Right lobe of liver (tissue), 6 donors: ENCODE results near the gene QRSL1. TPM values are rescaled to one million over a fixed set of nuclear protein-coding genes. Genes with fewer than 3 reads are reported as not detected.

Experiments used
- ATAC-seq, 4 donors: fragments of 200-7000 bp; cut with Tn5 transposase; one replicate each; pipeline ENCODE4 v1.9.1; 2020; ENCODE audit warnings: mild to moderate bottlenecking in 4 of 4, moderate library complexity in 4 of 4
- DNase-seq, 3 donors: peaks; one replicate each; pipeline ENCODE4 v3.0.0-alpha.2; 2020
- H3K27ac ChIP-seq, 3 donors: fragments of 200-600 bp; one replicate each; pipeline ENCODE4 v1.8.0; 2022
- H3K27me3 ChIP-seq, 2 donors: fragments of 200-600 bp; one replicate each; pipeline ENCODE4 v1.8.0; 2022
- H3K36me3 ChIP-seq, 4 donors: fragments of 200-600 bp; sonication (generic) in 1 of 4; one replicate each; pipeline versions ENCODE4 v1.5.1 to v1.8.0; 2017 to 2022; ENCODE audit warnings: control low read depth in 1 of 4
- H3K4me1 ChIP-seq, 4 donors: fragments of 200-600 bp; sonication (generic) in 1 of 4; one replicate each; pipeline versions ENCODE4 v1.5.1 to v1.8.0; 2017 to 2022; ENCODE audit warnings: control low read depth in 1 of 4
- H3K4me3 ChIP-seq, 3 donors: fragments of 200-600 bp; one replicate each; pipeline ENCODE4 v1.8.0; 2022
- H3K9me3 ChIP-seq, 4 donors: fragments of 200-600 bp; sonication (generic) in 1 of 4; one replicate each; pipeline versions ENCODE4 v1.5.1 to v1.8.0; 2017 to 2022; ENCODE audit warnings: control low read depth in 1 of 4
- CTCF ChIP-seq, 4 donors: fragments of 200-600 bp in 3 of 4; fragments of 450-650 bp in 1 of 4; IDR thresholded peaks; one replicate each; pipeline versions ENCODE4 v1.5.1 to v1.8.0; 2016 to 2022; ENCODE audit warnings: antibody characterized with exemption in 4 of 4, mild to moderate bottlenecking in 2 of 4
- POLR2A ChIP-seq: fragments of 450-650 bp; IDR thresholded peaks from one replicate; pipeline ENCODE4 v1.6.1; 2017; ENCODE audit warnings: antibody characterized with exemption, mild to moderate bottlenecking
- WGBS: methylation state at CpG from one replicate; pipeline ENCODE4 v1.1.6; 2018; ENCODE audit warnings: low coverage, low lambda C conversion rate; ENCODE audit not compliant: insufficient coverage; ENCODE audit errors: missing lambda C conversion rate; 5-methylcytosine and 5-hydroxymethylcytosine counted together
- intact Hi-C, 2 donors: fragments of 100-400 bp; cut with DNase I; formaldehyde crosslinking; loops; one replicate each; pipeline versions ENCODE4 v1.11.2 to v1.14.1; 2022
- total RNA-seq, 6 experiments: library from RNA; depleted of rRNA in 2 of 6; stranded (reverse); fragments of >200 nt in 2 of 6; fragmentation: NEBNext Ultra II Directional in 3 of 6; extraction: Animal tissue kit (Norgen Biotek cat#: 25700) in 3 of 6; gene quantifications; one replicate each; pipeline versions ENCODE4 v1.1.0 to v1.2.4, GENCODE V29; 2016 to 2023
- donor health status: DM: no; HTN: yes; CAD: no.
- donor health status: DM: no; HTN: no; CAD: no.
- donor health status: DM: no; HTN: no; CAD: no.
- donor health status: DM: no; HTN: yes; CAD: no.
- donor health status: DM: no; HTN: yes; CAD: no.

QRSL1 gene
- total RNA-seq, 6 experiments from 2014 or later = 6.0 to 8.8 (median 7.8) TPM

DNA sequence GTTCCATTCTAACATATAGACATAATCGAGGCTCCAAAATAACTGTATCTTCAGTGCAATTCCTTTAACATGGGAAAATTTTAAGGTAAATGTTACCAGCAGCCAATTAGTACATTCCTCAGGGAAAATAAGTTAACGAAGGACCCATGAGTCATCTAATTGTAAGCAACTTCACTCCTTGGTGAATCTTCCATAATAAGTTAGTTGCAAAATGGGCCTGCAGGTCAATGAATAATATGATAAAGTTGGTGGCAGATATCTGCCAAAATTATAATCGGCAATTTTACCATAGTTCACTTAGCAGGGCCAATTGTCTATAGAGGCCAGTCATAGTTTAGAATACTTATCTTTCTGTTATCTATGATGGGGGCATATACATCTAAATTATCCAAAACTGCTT is 42.3 kb downstream of the QRSL1 start:
- TF ChIP-seq POLR2A (no peak), CTCF (IDR thresholded peaks at IDR 0.05) (no peak)
- intact Hi-C loops = no loop called here
- Histone ChIP-seq H3K27me3 (no peaks in the 10 kb centered on the region), H3K27ac (no peak overlapping the region), H3K4me3 (no peak overlapping the region), H3K4me1 (no peaks in the 10 kb centered on the region), H3K36me3 (no peaks in the 10 kb centered on the region), H3K9me3 (no peaks in the 10 kb centered on the region)
- 81% methylated on average over 3 of the region's 3 CpGs for WGBS
- no peak for DNase-seq
- ATAC-seq = no peak

DNA sequence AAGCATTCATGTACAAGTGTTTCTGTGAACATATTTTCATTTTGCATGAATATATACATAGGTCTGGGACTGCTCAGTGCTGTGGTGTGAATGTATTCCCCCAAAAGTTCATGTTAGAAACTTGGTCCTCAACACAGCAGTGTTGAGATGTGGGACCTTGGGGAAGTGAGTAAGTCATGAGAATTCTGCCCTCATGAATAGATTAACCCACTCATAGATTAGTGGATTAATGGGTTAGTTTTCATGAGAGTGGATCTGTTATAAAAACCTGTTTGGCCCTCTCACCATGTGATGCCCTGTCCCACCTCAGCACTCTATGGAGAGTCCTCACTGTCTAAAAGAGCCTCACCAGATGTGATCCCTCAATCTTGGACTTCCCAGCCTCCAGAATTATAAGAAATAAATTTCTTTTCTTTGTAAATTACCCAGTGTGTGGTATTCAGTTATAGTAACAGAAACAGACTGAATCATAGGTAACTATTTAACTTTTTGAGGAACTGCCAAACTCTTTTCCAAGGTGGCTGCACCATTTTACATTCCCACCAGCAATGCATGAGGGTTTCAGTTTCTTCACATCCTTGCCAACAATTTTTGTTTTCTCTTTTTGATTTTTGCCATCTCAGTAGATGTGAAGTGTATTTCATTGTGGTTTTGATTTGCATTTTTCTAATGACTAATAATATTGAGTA is 45.3 kb downstream of the QRSL1 start:
- H3K27ac ChIP-seq = no peak overlapping the region
- no peaks in the 10 kb centered on the region for H3K9me3 ChIP-seq
- ATAC-seq (no peak), DNase-seq (no peak)
- H3K4me1 ChIP-seq = no peaks in the 10 kb centered on the region
- TF ChIP-seq CTCF (IDR thresholded peaks at IDR 0.05) (no peak), POLR2A (no peak)
- intact Hi-C loops = no loop called here
- H3K4me3 ChIP-seq = no peak overlapping the region
- H3K36me3 ChIP-seq = no peaks in the 10 kb centered on the region
- H3K27me3 ChIP-seq = no peaks in the 10 kb centered on the region

- DNase-seq = no peak
- no peak for ATAC-seq
- no peaks in the 10 kb centered on the region for H3K27me3 ChIP-seq
Observed at GRCh38 chr6:106677282-106677681, 47.9 kb downstream of the QRSL1 start.

DNA sequence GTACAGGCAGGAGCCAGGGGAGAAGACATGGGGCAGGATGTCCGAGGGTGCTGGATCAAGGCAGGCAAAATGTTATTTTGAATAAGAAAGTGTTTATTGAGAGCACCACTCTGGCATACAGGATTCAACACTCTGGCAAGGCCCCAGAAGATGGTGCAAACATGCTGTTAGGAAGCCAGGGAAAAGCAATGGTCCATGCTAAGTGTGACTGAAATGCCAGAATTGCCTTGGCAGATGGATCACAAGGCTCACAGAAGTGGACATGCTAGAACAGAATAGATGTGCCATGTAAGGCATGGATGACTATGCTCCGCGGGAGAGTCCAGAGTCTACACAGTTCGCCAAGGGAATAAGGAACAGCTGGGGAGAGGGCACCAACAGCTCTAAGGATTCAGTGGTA is 54.6 kb downstream of the QRSL1 start:
- WGBS = 95% methylated on average over 4 of the region's 4 CpGs
- ATAC-seq (no peak), DNase-seq (no peak)
- H3K9me3 ChIP-seq = no peaks in the 10 kb centered on the region
- no peaks in the 10 kb centered on the region for H3K36me3 ChIP-seq
- no peak overlapping the region for H3K27ac ChIP-seq
- H3K4me3 ChIP-seq = no peak overlapping the region
- no peak for TF ChIP-seq CTCF (IDR thresholded peaks at IDR 0.05)
- no peak for TF ChIP-seq POLR2A
- H3K4me1 ChIP-seq = peaks cover 0 to 4% (median 0%) of the 10 kb centered on the region in 4 donors
- no peaks in the 10 kb centered on the region for H3K27me3 ChIP-seq
- intact Hi-C loops = loop anchor here in 1 of 2 donors (10.0 kb wide), 1 partner anchor 301 kb away; no protein-coding TSS in a partner anchor

More at GRCh38 chr6:106677282-106677681, 47.9 kb downstream of the QRSL1 start:
- Histone ChIP-seq H3K9me3 (no peaks in the 10 kb centered on the region), H3K36me3 (no peaks in the 10 kb centered on the region), H3K27ac (no peak overlapping the region), H3K4me3 (no peak overlapping the region), H3K4me1 (no peaks in the 10 kb centered on the region)
- intact Hi-C loops = no loop called here
- TF ChIP-seq POLR2A = no peak
- WGBS = 68% methylated on average over 3 of the region's 3 CpGs

- intact Hi-C loops = loop anchor here in 1 of 2 donors (10.0 kb wide), 1 partner anchor 299 kb away; no protein-coding TSS in a partner anchor
- WGBS = 87% methylated on average over 2 of the region's 2 CpGs
Observed at GRCh38 chr6:106685833-106686232, 56.5 kb downstream of the QRSL1 start.

More at GRCh38 chr6:106685833-106686232, 56.5 kb downstream of the QRSL1 start:
- ATAC-seq (no peak), DNase-seq (no peak)
- Histone ChIP-seq H3K4me3 (no peak overlapping the region), H3K27me3 (no peaks in the 10 kb centered on the region), H3K9me3 (no peaks in the 10 kb centered on the region), H3K27ac (no peak overlapping the region), H3K4me1 (peaks cover 0 to 4% (median 0%) of the 10 kb centered on the region in 4 donors), H3K36me3 (no peaks in the 10 kb centered on the region)
- TF ChIP-seq POLR2A = no peak
- TF ChIP-seq CTCF (IDR thresholded peaks at IDR 0.05) = no peak
